Measurements from ENCODE around the gene VGLL4.

VGLL4 gene

GRCh38 chr3:11643605-11644087 lies at the start of gene VGLL4:
TSS of gene VGLL4 (minus strand) at chr3:11643915. CDS start at chr3:11643518, 397 bp downstream.
- TF ChIP-seq GATA3 (IDR thresholded peaks at IDR 0.05; ENCODE audit: low read depth, low read length) (no peak), GATA2 (IDR thresholded peaks at IDR 0.05; ENCODE audit: low read depth, low read length) (no peak)

DNA sequence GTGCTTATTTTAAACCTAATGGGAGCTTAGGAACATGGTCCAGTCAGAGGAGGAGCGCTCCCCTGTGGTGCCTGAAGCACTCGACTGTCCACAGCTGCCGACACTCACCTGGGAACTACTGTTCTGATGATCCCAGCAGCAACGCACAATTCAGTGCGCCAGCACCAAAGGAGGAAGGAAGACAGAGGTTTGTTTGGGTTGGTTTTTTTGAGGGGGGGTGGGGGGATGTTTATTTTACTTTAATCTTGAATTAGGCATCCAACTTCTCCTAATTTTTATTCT lies 48.8 kb upstream of the VGLL4 start:
- TF ChIP-seq GATA3 (IDR thresholded peaks at IDR 0.05; ENCODE audit: low read depth, low read length) (no peak), GATA2 (IDR thresholded peaks at IDR 0.05; ENCODE audit: low read depth, low read length) (no peak)

- TF ChIP-seq GATA3 (IDR thresholded peaks at IDR 0.05; ENCODE audit: low read depth, low read length): no peak
- no peak for TF ChIP-seq GATA2 (IDR thresholded peaks at IDR 0.05; ENCODE audit: low read depth, low read length)
Observed at GRCh38 chr3:11691767-11692531, 48.2 kb upstream of the VGLL4 start.

GRCh38 chr3:11690863-11691766 lies 47.4 kb upstream of the VGLL4 start:
- TF ChIP-seq GATA3 (IDR thresholded peaks at IDR 0.05; ENCODE audit: low read depth, low read length) (no peak), GATA2 (IDR thresholded peaks at IDR 0.05; ENCODE audit: low read depth, low read length) (no peak)

- TF ChIP-seq GATA3 (IDR thresholded peaks at IDR 0.05; ENCODE audit: low read depth, low read length): no peak
- no peak for TF ChIP-seq GATA2 (IDR thresholded peaks at IDR 0.05; ENCODE audit: low read depth, low read length)
Observed at GRCh38 chr3:11689749-11690148, 46.0 kb upstream of the VGLL4 start.

DNA sequence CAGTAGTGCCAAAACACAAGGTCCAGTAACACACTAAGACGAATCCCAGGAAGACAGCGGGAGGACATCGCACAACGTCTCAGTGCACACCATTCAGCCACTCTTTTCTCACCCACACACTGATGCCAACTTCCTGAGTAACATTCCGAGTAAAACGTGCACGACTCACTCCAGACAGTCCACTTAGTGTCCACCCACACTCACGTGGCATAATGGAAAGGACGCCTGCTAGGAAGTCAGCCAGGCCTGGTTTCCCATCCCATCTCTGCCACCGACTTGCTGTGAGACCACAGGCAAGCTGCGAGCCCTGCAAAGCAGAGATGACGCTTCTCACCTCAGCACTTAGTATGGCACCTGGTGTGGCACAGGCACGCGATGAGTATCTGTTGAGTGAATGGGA lies 36.8 kb upstream of the VGLL4 start:
- no peak for TF ChIP-seq GATA3 (IDR thresholded peaks at IDR 0.05; ENCODE audit: low read depth, low read length)
- no peak for TF ChIP-seq GATA2 (IDR thresholded peaks at IDR 0.05; ENCODE audit: low read depth, low read length)

- TF ChIP-seq GATA2 (IDR thresholded peaks at IDR 0.05; ENCODE audit: low read depth, low read length) (no peak), GATA3 (IDR thresholded peaks at IDR 0.05; ENCODE audit: low read depth, low read length) (no peak)
Observed at GRCh38 chr3:11679964-11680363, 36.2 kb upstream of the VGLL4 start.

DNA sequence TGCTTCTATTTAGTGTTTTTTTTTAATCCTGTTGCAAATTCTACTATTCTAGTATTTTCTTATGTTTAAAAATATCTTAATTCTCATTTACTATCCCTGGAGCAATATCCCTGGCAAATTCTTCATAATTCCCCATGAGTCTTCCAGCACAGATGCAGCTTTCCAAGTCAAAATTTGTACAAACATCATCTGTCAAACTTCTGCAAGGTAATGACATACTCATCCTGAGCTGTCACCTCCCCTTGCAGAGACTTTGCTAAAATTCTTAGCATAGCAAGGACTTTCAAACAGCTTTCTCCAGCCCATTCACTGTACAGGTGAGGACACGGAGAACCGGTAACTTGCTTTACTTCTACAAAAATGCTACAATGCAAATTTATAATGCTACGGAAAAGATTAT lies 28.6 kb upstream of the VGLL4 start:
- no peak for TF ChIP-seq GATA2 (IDR thresholded peaks at IDR 0.05; ENCODE audit: low read depth, low read length)
- TF ChIP-seq GATA3 (IDR thresholded peaks at IDR 0.05; ENCODE audit: low read depth, low read length): no peak

DNA sequence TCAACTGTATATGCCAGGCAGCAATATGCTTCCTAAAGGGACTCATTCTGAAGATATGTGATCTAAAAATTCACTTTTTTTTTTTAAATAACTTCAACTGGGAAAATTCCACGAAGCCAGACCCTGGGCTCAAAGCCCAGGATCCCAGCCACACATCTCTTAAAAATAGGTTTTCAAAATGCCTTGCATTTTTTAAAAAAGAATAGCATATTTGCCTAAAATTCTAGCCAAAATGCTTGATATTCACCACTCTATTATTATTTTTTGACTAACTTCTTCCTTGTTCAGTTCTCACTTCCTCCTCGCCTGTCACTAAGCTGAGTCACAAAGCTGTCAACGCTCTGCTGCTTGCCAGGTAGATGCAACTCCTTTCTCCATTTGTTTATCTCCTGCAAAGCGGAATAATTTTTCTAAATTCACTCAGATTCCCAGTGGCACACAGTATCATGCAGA lies 28.0 kb upstream of the VGLL4 start:
- TF ChIP-seq GATA3 (IDR thresholded peaks at IDR 0.05; ENCODE audit: low read depth, low read length): no peak
- TF ChIP-seq GATA2 (IDR thresholded peaks at IDR 0.05; ENCODE audit: low read depth, low read length): no peak

DNA sequence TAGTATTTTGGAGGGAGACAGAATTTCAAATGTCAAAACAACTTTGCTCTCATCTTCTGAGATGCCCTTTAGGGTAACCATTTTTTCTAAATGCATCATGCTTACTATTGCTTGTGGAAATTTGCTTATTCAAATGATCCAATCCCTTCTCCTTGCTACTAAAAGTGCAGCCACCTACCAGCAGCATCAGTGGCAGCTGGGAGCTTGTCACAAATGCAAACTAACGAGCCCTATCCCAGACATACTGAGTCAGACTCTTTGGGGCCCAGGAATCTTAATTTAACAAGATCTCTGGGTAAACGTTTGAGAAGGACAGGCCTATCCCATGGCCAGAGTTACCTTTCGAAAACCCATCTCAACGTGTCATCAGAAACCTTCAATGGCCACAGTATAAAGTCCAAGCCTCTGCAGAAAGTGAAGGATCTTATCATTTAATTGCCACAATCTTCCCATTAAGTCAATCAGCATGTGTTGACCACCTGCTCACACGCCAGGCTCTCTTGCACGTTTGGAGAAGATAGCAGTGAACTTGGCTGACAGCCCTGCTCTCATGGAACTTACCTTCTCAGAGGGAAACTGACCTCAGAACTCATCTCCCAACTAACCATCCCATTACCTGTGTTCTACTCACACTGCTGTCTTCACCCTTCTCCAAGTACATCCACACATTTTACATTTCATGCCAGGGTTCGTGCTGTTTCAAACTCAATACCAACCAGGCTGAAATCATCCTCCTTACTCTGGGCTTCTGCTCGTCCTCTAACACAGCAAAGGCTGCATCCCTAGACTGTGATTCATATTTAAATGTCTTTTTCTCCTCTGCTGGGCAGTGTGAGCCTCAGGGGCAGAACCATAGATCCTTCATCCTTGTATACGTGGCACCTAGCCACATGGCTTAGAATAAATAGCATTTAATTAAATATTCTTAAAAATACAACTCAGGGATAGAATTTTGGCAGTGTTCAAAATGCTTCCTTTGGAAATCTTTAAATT lies 24.8 kb upstream of the VGLL4 start:
- no peak for TF ChIP-seq GATA2 (IDR thresholded peaks at IDR 0.05; ENCODE audit: low read depth, low read length)
- TF ChIP-seq GATA3 (IDR thresholded peaks at IDR 0.05; ENCODE audit: low read depth, low read length): no peak

DNA sequence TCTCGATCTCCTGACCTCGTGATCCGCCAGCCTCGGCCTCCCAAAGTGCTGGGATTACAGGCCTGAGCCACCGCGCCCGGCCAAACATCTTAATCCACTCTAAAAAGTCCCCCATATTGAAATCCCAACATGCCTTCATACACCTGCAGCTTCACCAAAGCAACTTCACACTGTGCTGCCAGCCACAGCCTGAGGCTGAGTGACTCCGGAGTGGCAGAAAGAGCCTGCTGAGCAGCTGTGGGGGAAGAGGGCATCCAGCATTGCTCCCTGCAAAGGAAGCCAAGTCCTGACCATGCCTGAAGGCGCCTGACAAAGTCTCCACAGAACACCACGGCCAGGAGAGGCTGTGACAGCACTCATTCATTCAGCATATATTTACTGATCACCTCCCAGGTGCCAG lies 21.6 kb upstream of the VGLL4 start:
- TF ChIP-seq GATA2 (IDR thresholded peaks at IDR 0.05; ENCODE audit: low read depth, low read length) (no peak), GATA3 (IDR thresholded peaks at IDR 0.05; ENCODE audit: low read depth, low read length) (no peak)

GRCh38 chr3:11662392-11662990 lies 18.8 kb upstream of the VGLL4 start:
- TF ChIP-seq GATA2 (IDR thresholded peaks at IDR 0.05; ENCODE audit: low read depth, low read length) (no peak), GATA3 (IDR thresholded peaks at IDR 0.05; ENCODE audit: low read depth, low read length) (no peak)

- TF ChIP-seq GATA2 (IDR thresholded peaks at IDR 0.05; ENCODE audit: low read depth, low read length): no peak
- no peak for TF ChIP-seq GATA3 (IDR thresholded peaks at IDR 0.05; ENCODE audit: low read depth, low read length)
Observed at GRCh38 chr3:11661827-11662226, 18.1 kb upstream of the VGLL4 start.
